Measurements from ENCODE around the gene SOD3.

SOD3 gene

GRCh38 chr4:24775750-24776149 is 19.6 kb upstream of the SOD3 start:
- DNase-seq, result no peak

GRCh38 chr4:24777536-24778463 is 17.6 kb upstream of the SOD3 start:
- no peak for DNase-seq

DNA sequence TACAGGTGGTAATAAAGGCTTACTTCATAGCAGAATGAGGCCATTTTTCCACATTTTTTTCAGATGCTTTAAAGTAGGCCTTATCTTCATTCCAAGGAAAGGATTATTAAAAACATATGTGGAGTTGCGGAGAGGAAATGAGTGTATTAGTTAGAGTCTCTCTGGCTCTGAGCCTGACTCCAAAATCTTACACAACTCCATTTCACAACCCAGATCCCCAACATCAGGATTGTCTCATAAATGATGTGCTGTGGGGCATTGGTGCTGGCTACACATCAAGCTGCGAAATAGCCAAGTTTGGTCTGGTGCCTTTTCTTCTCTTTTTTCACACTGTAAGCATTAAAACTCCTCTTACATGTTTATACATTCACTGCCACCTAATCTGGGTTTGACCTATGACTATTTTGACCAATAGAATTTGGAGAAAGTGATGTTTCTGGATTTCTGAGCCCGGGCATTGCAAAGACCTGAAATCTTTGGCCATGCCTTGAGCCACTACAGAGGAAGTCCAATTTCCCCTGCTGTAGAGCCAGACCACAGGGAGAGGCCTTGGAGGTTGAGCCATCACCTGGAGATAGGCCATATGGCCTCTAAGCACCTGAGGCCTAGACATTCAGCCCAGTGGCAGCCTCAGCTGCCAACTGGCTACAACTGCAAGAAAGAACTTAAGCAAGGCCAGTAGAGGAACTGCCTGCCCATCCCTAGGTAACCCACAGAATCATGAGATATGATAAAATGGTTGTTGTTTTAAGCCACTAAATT is 16.7 kb upstream of the SOD3 start:
- no peak for DNase-seq

GRCh38 chr4:24780936-24781495 is 14.4 kb upstream of the SOD3 start:
- DNase-seq, result no peak

DNA sequence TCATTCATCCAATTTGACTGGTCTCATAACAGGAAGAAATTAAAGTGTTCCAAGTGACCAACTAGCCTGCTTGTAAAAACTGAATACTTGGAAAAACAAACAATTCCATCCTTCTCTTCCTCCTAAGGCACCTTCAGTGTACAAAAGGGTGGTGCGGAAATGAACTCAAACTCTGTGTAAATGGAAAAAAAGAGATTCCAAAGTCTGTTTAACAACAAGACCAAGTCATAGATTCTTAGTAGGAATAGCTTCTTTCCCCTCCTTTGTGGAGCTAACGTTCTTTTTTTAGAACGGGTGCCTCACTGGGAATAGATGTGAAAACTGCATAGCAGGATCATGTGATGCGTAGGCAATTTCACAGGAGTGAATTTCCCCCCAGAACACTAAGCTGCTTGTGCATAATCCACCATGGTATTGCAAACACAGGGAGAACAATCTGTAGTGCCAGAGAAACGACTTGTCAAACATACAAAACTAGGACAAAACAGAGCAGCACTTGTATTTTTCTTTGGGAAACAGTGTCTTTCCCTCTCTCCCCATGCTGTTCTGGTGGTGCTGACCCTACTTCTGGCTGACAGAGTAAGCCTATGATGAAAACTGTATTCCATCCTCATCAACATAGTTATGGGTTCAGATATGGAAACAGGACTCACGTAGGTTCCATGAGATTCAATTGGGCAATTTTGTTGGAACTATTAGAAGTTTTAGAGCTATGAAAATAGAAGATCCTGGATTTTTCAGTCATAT is 13.2 kb upstream of the SOD3 start:
- DNase-seq, result no peak

DNA sequence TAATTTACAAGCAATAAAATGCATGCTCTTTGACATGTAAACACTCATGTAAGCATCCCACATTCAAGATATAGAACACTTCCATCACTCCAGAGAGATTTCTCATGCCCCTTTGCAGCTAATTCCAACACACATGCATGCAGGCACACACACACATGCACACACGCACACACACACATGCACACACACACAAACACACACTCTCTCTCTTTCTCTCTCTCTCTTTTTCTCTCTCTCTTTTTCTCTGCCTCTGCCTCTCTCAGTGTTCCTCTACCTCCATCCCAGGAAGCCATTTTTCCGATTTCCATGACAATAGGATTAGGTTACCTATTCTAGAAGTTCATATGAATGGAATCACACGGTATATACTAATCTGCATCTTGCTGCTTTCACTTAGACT is 11.9 kb upstream of the SOD3 start:
- no peak for DNase-seq

DNA sequence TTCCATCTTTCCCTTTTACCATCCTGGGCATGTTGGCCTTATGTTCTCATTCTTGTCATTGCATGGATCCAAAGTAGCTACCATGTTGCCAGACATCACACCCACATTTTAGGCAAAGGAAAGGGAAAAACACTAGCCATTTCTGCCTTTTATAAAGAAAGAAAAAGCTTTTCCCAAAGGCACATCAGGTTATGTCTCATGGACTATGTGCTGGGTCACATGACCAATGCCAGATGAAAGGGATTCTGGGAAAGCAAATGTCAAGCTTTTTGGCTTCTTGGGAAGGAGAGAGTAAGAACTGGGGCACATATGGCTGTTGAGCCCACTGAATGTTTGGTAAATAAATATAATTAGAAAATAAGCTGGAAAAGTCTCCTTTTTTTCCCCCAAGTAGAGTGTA is 4.3 kb upstream of the SOD3 start:
- no peak for DNase-seq

GRCh38 chr4:24792552-24792951 is 2.8 kb upstream of the SOD3 start:
- DNase-seq, result no peak

DNA sequence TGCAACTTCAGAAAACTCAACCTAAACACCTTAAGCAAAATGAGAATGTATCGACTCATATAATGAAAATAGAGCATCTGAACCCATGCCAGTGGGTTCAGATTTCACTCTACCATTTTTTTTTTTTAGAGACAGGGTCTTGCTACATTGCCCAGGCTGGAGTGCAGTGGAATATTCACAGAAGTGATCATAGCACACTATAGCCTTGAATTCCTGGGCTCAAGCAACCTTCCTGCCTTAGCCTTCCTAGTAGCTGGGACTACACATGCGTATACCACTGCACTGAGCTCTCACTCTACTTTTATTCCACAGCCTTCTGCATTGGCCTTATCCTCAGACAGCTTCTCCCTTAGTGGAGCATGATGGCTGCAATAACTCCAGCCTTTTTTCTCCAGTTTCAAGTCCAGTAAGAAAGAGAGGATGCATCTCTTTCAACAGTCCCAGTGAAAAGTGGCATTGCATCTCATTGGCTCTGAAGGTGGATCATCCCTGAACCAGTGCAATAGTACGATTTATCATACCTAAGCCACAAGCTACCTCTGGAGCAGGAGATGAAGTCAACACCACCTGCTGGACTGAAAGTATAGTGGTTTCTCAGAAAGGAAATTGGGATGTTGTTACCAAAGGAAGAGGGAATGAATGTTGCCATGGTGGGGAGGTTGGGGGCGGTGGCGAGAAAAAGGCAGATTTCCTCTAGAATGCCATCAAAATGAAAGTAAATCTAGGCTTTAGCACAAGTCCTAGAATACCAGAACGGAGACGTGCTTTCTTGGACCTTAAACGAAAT is 2.0 kb upstream of the SOD3 start:
- peak; percentile 15 for DNase-seq

GRCh38 chr4:24794051-24794450 is 1.3 kb upstream of the SOD3 start:
- no peak for DNase-seq

DNA sequence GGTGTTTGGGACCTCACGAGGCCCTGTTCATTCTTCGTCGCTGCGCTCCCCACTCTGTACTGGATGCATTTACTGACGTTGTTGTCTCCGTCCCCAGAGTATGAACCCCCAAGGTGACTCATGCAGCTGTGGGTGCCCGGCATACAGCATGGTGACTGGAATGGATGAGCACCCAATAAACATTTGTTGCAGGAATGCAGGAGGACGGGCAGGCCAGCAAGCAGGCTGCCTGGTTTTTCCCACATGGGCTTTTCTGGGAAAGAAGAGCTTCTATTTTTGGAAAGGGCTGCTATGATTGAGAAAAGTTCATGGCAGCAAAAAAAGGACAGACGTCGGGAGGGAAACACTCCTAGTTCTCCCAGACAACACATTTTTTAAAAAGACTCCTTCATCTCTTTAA is 893 bp upstream of the SOD3 start:
- DNase-seq, result no peak

- DNase-seq, result peak; percentile 16
Measured at GRCh38 chr4:24795666-24796381, 451 bp downstream of the SOD3 start.

- no peak for DNase-seq
Measured at GRCh38 chr4:24796620-24797019, 1.2 kb downstream of the SOD3 start.

GRCh38 chr4:24798036-24798610 is 2.8 kb downstream of the SOD3 start:
- no peak for DNase-seq

DNA sequence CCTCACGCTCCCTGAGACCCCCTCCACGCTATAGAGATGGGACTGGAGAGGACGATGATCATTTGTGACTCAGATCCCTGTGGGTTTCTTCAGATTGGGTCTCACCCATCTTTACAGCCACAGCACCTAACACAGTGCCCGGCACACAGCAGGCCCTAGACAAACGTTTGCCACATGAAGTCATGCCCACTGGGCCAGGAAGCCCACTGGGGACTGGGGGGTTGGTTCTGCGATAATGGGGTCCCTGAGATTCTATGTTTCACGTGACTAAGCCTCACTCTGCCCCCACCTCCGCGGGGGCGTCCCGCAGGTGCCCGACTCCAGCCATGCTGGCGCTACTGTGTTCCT is 3.8 kb downstream of the SOD3 start:
- DNase-seq, result no peak

DNA sequence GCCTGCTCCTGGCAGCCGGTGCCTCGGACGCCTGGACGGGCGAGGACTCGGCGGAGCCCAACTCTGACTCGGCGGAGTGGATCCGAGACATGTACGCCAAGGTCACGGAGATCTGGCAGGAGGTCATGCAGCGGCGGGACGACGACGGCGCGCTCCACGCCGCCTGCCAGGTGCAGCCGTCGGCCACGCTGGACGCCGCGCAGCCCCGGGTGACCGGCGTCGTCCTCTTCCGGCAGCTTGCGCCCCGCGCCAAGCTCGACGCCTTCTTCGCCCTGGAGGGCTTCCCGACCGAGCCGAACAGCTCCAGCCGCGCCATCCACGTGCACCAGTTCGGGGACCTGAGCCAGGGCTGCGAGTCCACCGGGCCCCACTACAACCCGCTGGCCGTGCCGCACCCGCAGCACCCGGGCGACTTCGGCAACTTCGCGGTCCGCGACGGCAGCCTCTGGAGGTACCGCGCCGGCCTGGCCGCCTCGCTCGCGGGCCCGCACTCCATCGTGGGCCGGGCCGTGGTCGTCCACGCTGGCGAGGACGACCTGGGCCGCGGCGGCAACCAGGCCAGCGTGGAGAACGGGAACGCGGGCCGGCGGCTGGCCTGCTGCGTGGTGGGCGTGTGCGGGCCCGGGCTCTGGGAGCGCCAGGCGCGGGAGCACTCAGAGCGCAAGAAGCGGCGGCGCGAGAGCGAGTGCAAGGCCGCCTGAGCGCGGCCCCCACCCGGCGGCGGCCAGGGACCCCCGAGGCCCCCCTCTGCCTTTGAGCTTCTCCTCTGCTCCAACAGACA is 4.4 kb downstream of the SOD3 start:
- no peak for DNase-seq

DNA sequence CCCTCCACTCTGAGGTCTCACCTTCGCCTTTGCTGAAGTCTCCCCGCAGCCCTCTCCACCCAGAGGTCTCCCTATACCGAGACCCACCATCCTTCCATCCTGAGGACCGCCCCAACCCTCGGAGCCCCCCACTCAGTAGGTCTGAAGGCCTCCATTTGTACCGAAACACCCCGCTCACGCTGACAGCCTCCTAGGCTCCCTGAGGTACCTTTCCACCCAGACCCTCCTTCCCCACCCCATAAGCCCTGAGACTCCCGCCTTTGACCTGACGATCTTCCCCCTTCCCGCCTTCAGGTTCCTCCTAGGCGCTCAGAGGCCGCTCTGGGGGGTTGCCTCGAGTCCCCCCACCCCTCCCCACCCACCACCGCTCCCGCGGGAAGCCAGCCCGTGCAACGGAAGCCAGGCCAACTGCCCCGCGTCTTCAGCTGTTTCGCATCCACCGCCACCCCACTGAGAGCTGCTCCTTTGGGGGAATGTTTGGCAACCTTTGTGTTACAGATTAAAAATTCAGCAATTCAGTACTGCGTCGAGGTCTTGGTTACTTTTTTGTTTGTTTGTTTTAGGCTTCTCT is 5.0 kb downstream of the SOD3 start:
- peak; percentile 13 for DNase-seq

DNA sequence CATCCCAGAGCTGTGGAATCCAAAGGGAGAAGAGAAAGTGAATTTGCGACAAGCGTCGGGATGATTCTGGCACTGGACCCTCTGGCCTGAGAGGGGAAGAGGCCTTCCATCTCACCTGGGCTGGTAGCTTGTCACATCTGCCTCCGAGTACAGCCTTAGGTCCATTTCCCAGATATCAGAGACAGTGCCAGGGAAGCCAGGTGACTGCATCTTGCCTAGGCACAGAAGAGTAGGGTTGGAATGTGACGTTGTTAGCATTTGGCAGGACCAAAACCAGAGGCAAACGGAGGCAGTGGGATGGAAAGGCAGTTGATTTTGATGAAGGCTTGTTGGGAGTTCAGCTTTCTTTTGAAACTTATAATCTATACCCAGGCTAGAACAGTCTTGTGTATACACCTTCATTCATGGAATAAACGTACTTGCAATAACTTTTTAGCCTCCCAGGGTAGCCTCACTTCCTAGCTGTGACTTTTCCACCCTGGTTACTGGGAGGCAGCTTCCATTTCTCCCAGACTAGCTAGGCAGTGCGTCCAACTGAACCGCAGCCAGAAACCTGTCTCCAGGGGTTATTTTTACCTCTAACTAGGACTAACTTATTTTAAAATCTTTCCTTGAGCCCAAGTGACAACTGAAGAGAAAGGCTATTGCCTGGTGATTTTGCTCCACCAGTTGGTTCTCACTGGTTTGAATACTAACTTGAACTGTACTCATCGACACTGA is 5.9 kb downstream of the SOD3 start:
- DNase-seq, result no peak

GRCh38 chr4:24802648-24803047 is 7.3 kb downstream of the SOD3 start:
- DNase-seq, result no peak

Data from hematopoietic multipotent progenitor cell treated with erythropoietin and hydrocortisone succinate and interleukin-3 and kit ligand, for 4 days (in vitro differentiated cells).